Muscle of leg (tissue), 11 donors: ENCODE results near the gene KRAS. TPM values are rescaled to one million over a fixed set of nuclear protein-coding genes. Genes with fewer than 3 reads are reported as not detected.
A peak's percentile ranks its signal among the peaks of the same experiment; 100 is the strongest.

Source experiments
- DNase-seq: peaks from one replicate; pipeline ENCODE4 v3.0.0; 2013
- H3K27ac ChIP-seq: one replicate; pipeline ENCODE4 v1.5.1; 2013; ENCODE audit warnings: mild to moderate bottlenecking, low read length, control low read depth
- H3K27me3 ChIP-seq: one replicate; pipeline ENCODE4 v1.6.1; 2013; ENCODE audit warnings: low read length; ENCODE audit not compliant: control insufficient read depth, insufficient read depth
- H3K36me3 ChIP-seq: one replicate; pipeline ENCODE4 v1.6.1; 2013; ENCODE audit warnings: low read length; ENCODE audit not compliant: control insufficient read depth, insufficient read depth
- H3K4me1 ChIP-seq: one replicate; pipeline ENCODE4 v1.6.1; 2013; ENCODE audit warnings: low read length; ENCODE audit not compliant: control insufficient read depth, insufficient read depth
- H3K4me3 ChIP-seq: one replicate; pipeline ENCODE4 v1.5.1; 2013; ENCODE audit warnings: low read length, control low read depth
- H3K9me3 ChIP-seq: replicated peaks from 2 replicates; pipeline ENCODE4 v1.6.1; 2013; ENCODE audit warnings: low read depth, low read length; ENCODE audit not compliant: control insufficient read depth
- WGBS: methylation state at CpG from one replicate; pipeline ENCODE4 v1.1.5; 2013; ENCODE audit warnings: missing lambda C conversion rate; ENCODE audit not compliant: insufficient coverage; 5-methylcytosine and 5-hydroxymethylcytosine counted together
- polyA plus RNA-seq, 8 donors: library from polyadenylated mRNA; unstranded; fragments of 120-200 nt; gene quantifications; one replicate each; pipeline versions ENCODE4 v1.2.1 to v1.2.3, GENCODE V29; 2013; ENCODE audit warnings: inconsistent platforms in 1 of 8, low replicate concordance in 1 of 8; ENCODE audit not compliant: insufficient read length in 8 of 8, insufficient read depth in 1 of 8
- total RNA-seq: library from RNA; stranded (reverse); fragments of 120-200 nt; gene quantifications from one replicate; pipeline ENCODE4 v1.2.4, GENCODE V29; 2013

Gene KRAS
- total and polyA plus RNA-seq, 9 donors, result 10.1 to 25.6 (median 17.9) TPM

GRCh38 chr12:25186788-25187402 is 63.8 kb downstream of the KRAS start:
- Histone ChIP-seq H3K9me3 (no peaks in the 10 kb centered on the region), H3K27ac (no peak overlapping the region), H3K36me3 (no peaks in the 10 kb centered on the region), H3K4me3 (no peak overlapping the region), H3K27me3 (no peaks in the 10 kb centered on the region), H3K4me1 (no peaks in the 10 kb centered on the region)
- no peak for DNase-seq
- 81% methylated on average over 3 of the region's 3 CpGs for WGBS

GRCh38 chr12:25186038-25186787 is 64.5 kb downstream of the KRAS start:
- H3K27me3 ChIP-seq, result no peaks in the 10 kb centered on the region
- H3K4me1 ChIP-seq, result no peaks in the 10 kb centered on the region
- WGBS, result no CpG with 5 or more reads among the region's 4 CpGs
- H3K9me3 ChIP-seq, result no peaks in the 10 kb centered on the region
- H3K4me3 ChIP-seq, result no peak overlapping the region
- H3K27ac ChIP-seq, result no peak overlapping the region
- DNase-seq, result no peak
- H3K36me3 ChIP-seq, result no peaks in the 10 kb centered on the region

DNA sequence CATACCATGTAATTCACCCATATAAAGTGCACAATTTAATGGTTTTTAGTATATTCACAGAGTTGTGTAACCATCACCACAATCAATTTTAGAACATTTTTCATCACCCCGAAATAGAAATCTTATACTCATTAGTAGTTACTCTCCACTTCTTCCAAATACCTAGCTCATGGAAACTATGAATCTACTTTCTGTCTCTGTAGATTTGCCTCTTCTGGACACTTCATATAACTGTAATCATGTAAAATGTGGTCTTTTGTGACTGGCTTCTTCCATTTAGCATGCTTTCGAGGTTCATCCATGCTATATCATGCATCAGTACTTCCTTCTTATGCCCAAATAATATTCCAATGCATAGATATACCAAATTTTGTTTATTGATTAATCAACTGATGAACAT is 66.6 kb downstream of the KRAS start:
- no peaks in the 10 kb centered on the region for H3K4me1 ChIP-seq
- H3K36me3 ChIP-seq, result no peaks in the 10 kb centered on the region
- no peak for DNase-seq
- no peak overlapping the region for H3K4me3 ChIP-seq
- WGBS, result no CpG with 5 or more reads among the region's 2 CpGs
- H3K27ac ChIP-seq, result no peak overlapping the region
- H3K9me3 ChIP-seq, result no peaks in the 10 kb centered on the region
- no peaks in the 10 kb centered on the region for H3K27me3 ChIP-seq

DNA sequence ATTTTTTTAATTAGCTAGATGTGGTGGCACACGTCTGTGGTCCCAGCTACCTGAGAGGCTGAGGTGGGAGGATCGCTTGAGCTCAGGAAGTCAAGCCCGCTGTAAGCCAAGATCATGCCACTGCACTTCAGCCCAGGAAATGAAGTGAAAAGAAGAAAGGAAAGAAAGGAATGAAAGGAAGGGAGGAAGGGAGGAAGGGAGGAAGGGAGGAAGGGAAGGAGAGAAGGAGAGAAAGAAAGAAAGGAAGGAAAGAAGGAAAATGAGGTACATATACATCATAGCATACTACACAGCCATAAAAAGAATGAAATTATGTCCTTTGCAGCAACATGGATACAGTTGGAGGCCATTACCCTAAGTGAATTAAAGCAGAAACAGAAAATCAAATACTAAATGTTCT is 68.0 kb downstream of the KRAS start:
- Histone ChIP-seq H3K27ac (no peak overlapping the region), H3K36me3 (no peaks in the 10 kb centered on the region), H3K27me3 (no peaks in the 10 kb centered on the region), H3K4me3 (no peak overlapping the region), H3K4me1 (no peaks in the 10 kb centered on the region), H3K9me3 (no peaks in the 10 kb centered on the region)
- WGBS, result 70% methylated on average over 3 of the region's 3 CpGs
- DNase-seq, result no peak

- H3K4me3 ChIP-seq, result no peak overlapping the region
- H3K36me3 ChIP-seq, result no peaks in the 10 kb centered on the region
- H3K27ac ChIP-seq, result no peak overlapping the region
- no peak for DNase-seq
- 96% methylated on average over 5 of the region's 6 CpGs for WGBS
- no peaks in the 10 kb centered on the region for H3K27me3 ChIP-seq
- no peaks in the 10 kb centered on the region for H3K9me3 ChIP-seq
- no peaks in the 10 kb centered on the region for H3K4me1 ChIP-seq
Observed at GRCh38 chr12:25162866-25163265, 87.9 kb downstream of the KRAS start.

- no peaks in the 10 kb centered on the region for H3K27me3 ChIP-seq
- DNase-seq, result no peak
- no peaks in the 10 kb centered on the region for H3K9me3 ChIP-seq
- H3K27ac ChIP-seq, result no peak overlapping the region
- H3K4me1 ChIP-seq, result no peaks in the 10 kb centered on the region
- H3K36me3 ChIP-seq, result no peaks in the 10 kb centered on the region
- 100% methylated on average over 2 of the region's 4 CpGs for WGBS
- no peak overlapping the region for H3K4me3 ChIP-seq
Observed at GRCh38 chr12:25156061-25156460, 94.7 kb downstream of the KRAS start.

DNA sequence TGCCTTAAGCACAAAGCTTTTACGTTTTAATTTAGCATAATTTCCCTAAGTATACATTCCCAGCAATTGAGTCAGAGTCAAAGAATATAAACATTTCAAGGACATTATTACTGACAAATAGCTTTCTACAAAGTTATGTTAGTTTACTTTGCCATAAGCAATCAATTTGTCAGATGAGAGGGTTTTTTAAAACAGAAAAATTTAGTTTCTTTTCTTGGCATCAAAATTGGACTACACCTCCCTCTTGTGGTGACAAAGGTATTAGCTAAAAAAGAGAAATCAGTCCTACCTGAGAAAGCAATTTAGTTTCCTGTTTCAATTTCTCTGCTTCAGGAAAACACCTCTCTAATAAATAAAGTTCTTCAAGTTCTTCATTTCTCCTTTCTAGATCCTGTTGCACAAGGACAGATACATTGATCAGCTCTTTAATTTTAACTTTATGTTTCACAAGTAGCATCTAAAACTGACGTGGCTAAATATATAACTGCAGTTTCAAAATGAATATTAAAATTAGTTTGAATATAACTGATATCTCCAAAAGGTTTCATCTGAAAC is 95.6 kb downstream of the KRAS start:
- Histone ChIP-seq H3K4me3 (no peak overlapping the region), H3K27ac (no peak overlapping the region), H3K36me3 (no peaks in the 10 kb centered on the region), H3K9me3 (no peaks in the 10 kb centered on the region), H3K27me3 (no peaks in the 10 kb centered on the region), H3K4me1 (no peaks in the 10 kb centered on the region)
- WGBS, result no CpG with 5 or more reads among the region's 2 CpGs
- DNase-seq, result peak; percentile 25

Other genes starting within 250 kb of the KRAS start
- 0.40 TPM for gene DNAI7, start 55.8 kb downstream of the KRAS start, total RNA-seq
- under 1 TPM; 0.28 to 0.80 (median 0.39) TPM for gene DNAI7, start 55.8 kb downstream of the KRAS start, polyA plus RNA-seq
- gene ETFRF1, start 55.7 kb downstream of the KRAS start, total RNA-seq, result 22.7 TPM
- gene ETFRF1, start 55.7 kb downstream of the KRAS start, polyA plus RNA-seq, result 10 to 100 TPM; 20.8 to 26.9 (median 25.2) TPM